ENCODE measurements around the gene BRSK2.

The BRSK2 gene

GRCh38 chr11:1469911-1470680 lies 80.4 kb downstream of the BRSK2 start:
- no peak for DNase-seq

- DNase-seq: no peak
Measured at GRCh38 chr11:1470681-1471611, 81.2 kb downstream of the BRSK2 start.

DNA sequence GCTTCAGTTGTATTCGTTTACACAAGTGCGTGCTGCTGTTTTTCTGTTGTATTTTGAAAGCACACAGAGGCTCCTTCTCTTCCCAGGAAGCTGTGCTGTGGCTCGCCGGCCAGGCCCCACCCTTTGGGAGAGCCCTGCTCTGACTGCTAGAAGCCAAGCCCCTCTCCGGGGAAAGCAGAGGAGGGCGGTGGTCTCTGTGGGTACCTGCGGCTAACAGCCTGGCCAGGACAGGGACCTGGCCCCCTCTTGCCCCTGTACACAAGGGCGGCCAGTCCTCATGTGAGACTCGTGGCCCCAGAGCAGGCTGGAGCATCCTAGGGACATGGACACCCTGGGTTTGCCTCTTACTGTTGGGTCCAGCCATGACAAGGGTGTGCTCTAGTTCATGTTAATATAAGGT lies 82.0 kb downstream of the BRSK2 start:
- no peak for DNase-seq

GRCh38 chr11:1472180-1473005 lies 82.7 kb downstream of the BRSK2 start:
- DNase-seq: no peak

GRCh38 chr11:1473011-1473628 lies 83.4 kb downstream of the BRSK2 start:
- DNase-seq: no peak

- DNase-seq: no peak
Measured at GRCh38 chr11:1473786-1474185, 84.1 kb downstream of the BRSK2 start.

GRCh38 chr11:1475841-1476240 lies 86.1 kb downstream of the BRSK2 start:
- no peak for DNase-seq

DNA sequence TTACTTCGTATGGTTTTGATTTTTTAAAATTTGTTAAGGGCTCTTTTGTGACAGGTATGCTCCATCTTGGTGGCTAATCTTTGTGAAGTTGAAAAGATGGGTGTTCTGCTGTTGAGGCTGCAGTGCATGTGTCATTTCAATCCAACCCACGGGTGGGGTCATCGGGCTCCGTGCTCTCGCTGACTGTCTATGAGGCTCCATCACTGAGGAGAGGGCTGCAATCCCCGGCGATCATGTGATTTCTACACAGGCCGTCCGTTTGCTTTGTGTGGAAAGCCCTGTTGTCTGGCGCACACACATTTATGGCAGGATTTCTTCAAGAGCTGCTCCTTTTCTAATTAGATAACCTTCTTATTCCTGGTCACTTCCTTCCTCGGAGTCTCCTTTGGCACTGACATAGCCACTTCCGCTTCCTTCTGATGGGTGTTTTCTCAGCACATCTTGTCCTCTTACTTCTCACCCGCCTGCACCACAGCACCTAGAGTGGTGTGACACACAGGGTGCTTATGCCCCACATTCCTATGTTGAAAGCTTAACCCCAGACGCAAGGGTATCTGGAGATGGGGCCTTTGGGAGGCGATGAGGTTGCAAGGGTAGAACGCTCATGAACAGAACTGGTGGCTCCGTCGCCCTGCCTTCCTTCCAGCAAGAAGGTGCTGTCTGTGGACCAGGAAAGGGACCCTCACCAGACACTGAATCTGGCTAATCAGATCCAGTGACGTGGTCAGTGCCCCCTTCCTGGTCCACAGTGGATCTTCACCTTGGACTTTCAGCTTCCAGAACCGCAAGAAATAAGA lies 87.4 kb downstream of the BRSK2 start:
- no peak for DNase-seq

- DNase-seq: no peak
Measured at GRCh38 chr11:1478011-1478410, 88.3 kb downstream of the BRSK2 start.

DNA sequence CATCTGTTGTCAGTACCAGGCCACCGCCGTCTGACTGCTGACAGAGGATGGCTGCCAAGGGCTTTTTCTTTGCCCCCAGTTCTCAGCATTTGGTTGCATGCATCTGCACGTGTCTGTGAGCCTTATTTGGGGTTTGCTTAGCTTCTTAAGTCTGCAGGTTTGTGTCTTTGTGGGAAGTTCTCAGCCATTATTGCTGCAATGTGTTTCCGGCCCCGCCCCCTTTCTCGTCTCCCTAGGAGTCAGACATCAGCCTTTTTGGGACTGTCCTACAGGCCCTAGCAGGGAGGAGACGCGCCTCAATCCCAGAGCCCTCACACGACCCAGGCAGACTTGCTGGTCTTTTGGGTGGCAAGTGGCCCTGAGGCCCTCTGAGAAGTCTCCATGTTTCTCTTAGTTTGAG lies 88.8 kb downstream of the BRSK2 start:
- no peak for DNase-seq

DNA sequence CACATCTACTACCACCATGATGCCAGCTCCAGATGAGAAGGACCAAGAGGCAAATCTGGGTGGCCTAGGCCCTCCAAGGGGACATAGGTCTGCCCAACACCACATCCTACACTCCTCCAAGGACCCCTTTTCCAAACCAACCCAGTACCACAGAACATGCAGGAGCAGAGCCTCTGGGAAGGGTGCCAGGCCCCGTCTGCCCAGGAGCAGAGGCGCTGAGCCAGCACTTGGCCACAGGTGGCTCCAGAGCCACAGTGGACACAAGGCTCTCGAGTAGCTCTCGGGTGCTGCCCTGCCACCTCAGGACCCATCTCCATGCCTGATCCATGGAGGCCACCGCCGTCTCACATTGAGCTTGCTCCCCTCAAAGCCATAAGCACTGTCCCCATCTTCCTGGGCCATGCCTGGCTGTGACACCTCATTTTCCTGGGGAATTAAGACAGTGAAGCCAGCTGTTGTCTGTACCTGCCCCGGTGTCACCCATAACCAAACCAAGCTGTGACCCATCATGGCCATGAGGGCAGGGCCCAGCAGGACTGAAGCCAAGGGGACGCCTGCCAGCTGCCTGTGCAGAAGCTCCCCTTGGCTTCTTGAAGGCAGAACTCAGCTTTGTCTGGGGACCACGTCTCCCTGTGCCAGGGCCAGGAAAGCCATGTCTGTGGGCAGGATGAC lies 89.4 kb downstream of the BRSK2 start:
- DNase-seq: no peak

- DNase-seq: no peak
Measured at GRCh38 chr11:1479678-1480118, 90.0 kb downstream of the BRSK2 start.

- no peak for DNase-seq
Measured at GRCh38 chr11:1480191-1480554, 90.4 kb downstream of the BRSK2 start.

DNA sequence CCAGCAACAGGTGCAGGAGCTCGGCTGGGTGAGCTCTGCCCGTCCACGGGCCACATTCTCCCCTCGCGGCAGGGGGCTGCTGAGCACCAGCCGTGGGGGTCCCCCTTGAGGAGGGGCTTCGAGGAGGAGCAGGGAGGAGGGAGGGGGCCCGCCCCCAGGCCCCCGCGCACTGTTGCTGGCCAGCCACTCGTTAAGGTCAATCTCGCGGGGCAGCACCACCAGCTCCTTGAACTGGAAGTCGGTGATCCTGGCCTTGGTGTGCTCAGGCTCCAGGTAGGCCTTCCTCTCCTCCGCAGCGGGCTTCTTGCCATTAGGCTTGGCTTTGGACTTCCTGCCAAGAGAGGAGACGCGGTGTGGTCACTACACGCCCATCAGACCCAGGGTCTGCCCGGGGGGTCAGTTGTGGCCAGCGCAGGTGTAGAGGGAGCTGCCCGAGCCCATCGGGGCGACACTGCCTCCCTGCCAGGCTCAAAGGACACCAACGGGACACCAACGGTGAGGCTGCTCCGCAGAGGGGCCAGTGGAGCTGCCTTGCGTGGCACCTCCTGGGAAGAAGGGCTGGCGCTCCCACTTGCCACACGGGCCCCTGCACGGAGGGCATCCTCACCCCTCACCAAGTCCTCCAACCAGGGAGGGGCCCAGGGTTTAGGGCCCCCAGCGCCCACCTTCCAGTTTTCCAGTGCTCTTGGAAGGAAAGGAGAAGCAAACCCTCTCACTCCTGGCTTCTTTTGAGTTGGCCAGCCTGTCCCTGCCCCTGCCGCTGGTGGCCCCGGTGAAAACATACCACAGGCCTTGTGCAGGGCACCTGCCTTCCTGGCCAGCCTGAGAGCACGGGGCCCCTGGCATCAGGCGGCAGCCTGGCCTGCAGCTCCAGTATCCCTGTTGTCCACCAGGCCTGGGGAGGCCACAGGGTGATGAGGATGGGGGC lies 91.1 kb downstream of the BRSK2 start:
- no peak for DNase-seq

DNA sequence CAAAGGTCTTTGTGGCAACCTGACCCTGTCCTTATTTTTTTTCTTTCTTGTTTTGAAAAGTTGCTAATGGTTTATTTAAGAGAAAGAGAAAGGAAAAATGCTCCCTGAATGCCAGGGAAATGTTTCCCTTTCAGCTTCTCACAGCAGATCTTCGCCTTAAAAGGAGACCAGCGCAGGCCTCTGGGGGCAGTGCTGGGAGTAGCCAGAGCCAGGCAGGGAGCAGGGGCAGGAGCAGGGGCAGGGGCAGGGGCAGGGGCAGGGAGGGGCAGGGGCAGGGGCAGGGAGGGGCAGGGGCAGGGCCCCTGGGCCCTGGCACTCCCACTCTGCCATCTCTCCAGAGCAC lies 91.7 kb downstream of the BRSK2 start:
- no peak for DNase-seq

DNA sequence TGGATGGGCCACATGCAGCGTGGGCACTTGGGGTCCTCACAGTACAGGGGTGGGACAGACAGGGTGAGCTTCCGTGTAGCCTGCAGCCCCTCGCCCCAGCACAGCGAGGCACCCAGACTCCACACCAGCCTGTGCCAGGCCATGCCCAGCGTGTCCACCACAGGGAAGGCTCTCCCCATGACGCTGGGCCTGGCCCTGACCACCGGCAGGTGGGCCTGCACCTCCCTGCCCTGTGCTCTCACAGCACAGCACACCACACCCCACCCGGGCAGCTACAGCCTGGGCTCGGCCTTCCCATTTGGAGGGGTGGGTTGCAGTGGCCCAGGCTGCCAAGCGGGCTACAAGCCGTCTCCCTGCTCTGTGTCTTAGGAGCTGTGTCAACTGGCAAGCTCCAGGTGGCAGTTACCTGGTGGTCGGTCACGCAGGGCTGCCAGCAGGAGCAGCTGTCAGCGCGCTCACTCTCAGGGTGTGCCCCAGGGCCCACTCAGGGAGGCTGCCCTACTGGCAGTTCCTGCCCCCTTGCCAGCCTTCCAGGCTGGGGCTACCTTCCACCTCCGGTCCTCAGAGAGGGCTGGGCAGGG lies 92.2 kb downstream of the BRSK2 start:
- no peak for DNase-seq

GRCh38 chr11:1482581-1483444 lies 93.1 kb downstream of the BRSK2 start:
- no peak for DNase-seq

DNA sequence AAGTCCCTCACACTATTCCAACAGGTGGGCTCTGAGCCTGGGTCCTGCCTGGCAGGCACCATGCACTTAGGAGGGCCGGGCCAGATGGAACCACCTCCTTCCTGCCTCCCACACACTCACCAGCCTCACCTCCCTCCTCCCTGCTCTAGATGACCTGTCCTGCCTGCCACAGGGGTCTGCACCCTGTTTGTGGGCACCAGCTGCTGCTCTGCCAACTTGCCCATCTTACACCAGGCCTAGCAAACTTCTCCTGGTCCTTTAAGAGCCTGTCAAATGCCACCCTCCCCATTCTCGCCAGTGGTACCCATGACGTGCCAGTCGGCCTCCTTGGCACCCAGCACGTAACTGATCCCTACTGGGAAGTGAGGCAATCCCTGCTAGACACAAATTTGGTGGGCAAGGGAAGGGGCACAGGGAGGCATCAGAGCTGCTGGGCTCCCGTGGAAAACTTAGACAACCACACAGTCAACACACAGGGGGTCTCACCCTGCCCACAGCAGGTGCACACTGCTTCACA lies 93.8 kb downstream of the BRSK2 start:
- no peak for DNase-seq
